Activated CD8-positive, alpha-beta memory T cell treated with anti-CD3 and anti-CD28 coated beads for 24 hours (primary cell): ENCODE results near the gene ARHGAP24.
"Not testable (repeated sequence)": the region's sequence is repeated elsewhere in the genome, so short reads cannot be mapped to it uniquely, and the experiment has no call there.

ENCODE experiments used
- DNase-seq: peaks from one replicate; pipeline ENCODE4 v3.0.0-alpha.2; 2020

ARHGAP24 gene

GRCh38 chr4:85486425-85487086, 11.6 kb downstream of the ARHGAP24 start:
- no peak for DNase-seq

GRCh38 chr4:85488416-85488815, 13.5 kb downstream of the ARHGAP24 start:
- no peak for DNase-seq

GRCh38 chr4:85489273-85489981, 14.5 kb downstream of the ARHGAP24 start:
- no peak for DNase-seq

- no peak for DNase-seq
Measured at GRCh38 chr4:85491527-85491926, 16.6 kb downstream of the ARHGAP24 start.

GRCh38 chr4:85492336-85492735, 17.4 kb downstream of the ARHGAP24 start:
- DNase-seq = no peak

GRCh38 chr4:85495621-85496020, 20.7 kb downstream of the ARHGAP24 start:
- no peak for DNase-seq

- DNase-seq = no peak
Measured at GRCh38 chr4:85496126-85496849, 21.3 kb downstream of the ARHGAP24 start.

- DNase-seq = no peak
Measured at GRCh38 chr4:85496933-85497332, 22.0 kb downstream of the ARHGAP24 start.

GRCh38 chr4:85498068-85498733, 23.3 kb downstream of the ARHGAP24 start:
- no peak for DNase-seq

- DNase-seq = no peak
Measured at GRCh38 chr4:85499573-85499972, 24.6 kb downstream of the ARHGAP24 start.

- DNase-seq = no peak
Measured at GRCh38 chr4:85500110-85500867, 25.3 kb downstream of the ARHGAP24 start.

GRCh38 chr4:85501145-85501544, 26.2 kb downstream of the ARHGAP24 start:
- DNase-seq = not testable (repeated sequence)

GRCh38 chr4:85508654-85509053, 33.7 kb downstream of the ARHGAP24 start:
- DNase-seq = no peak

GRCh38 chr4:85509882-85510631, 35.1 kb downstream of the ARHGAP24 start:
- DNase-seq = no peak

- no peak for DNase-seq
Measured at GRCh38 chr4:85510632-85510984, 35.7 kb downstream of the ARHGAP24 start.

- DNase-seq = no peak
Measured at GRCh38 chr4:85512446-85513205, 37.7 kb downstream of the ARHGAP24 start.

- no peak for DNase-seq
Measured at GRCh38 chr4:85514117-85514516, 39.2 kb downstream of the ARHGAP24 start.

GRCh38 chr4:85514783-85515182, 39.8 kb downstream of the ARHGAP24 start:
- no peak for DNase-seq

- no peak for DNase-seq
Measured at GRCh38 chr4:85515701-85516100, 40.8 kb downstream of the ARHGAP24 start.

- DNase-seq = not testable (repeated sequence)
Measured at GRCh38 chr4:85518526-85518925, 43.6 kb downstream of the ARHGAP24 start.
